Non-pigmented ciliary epithelial cell (primary cell): ENCODE results near the gene NKX6-2.
"Not testable (repeated sequence)": the region's sequence is repeated elsewhere in the genome, so short reads cannot be mapped to it uniquely, and the experiment has no call there.

Experiments used
- DNase-seq: peaks from one replicate; pipeline ENCODE4 v3.0.0-alpha.2; 2010; ENCODE audit warnings: low read depth

NKX6-2 gene

GRCh38 chr10:132797986-132798385 is 12.0 kb upstream of the NKX6-2 start:
- not testable (repeated sequence) for DNase-seq

GRCh38 chr10:132796846-132797245 is 10.9 kb upstream of the NKX6-2 start:
- DNase-seq = no peak

- no peak for DNase-seq
These were observed 8.2 kb upstream of the NKX6-2 start for GRCh38 chr10:132793871-132794849.

- DNase-seq = no peak
These were observed 7.3 kb upstream of the NKX6-2 start for GRCh38 chr10:132793213-132793612.

- DNase-seq = no peak
These were observed 6.8 kb upstream of the NKX6-2 start for GRCh38 chr10:132792796-132793195.

GRCh38 chr10:132792099-132792498 is 6.2 kb upstream of the NKX6-2 start:
- not testable (repeated sequence) for DNase-seq

- DNase-seq = no peak
These were observed 5.2 kb upstream of the NKX6-2 start for GRCh38 chr10:132790934-132791829.

- DNase-seq = no peak
These were observed 4.5 kb upstream of the NKX6-2 start for GRCh38 chr10:132790470-132790869.

- DNase-seq = no peak
These were observed 3.8 kb upstream of the NKX6-2 start for GRCh38 chr10:132789659-132790148.

- DNase-seq = no peak
These were observed 2.9 kb upstream of the NKX6-2 start for GRCh38 chr10:132788831-132789219.

GRCh38 chr10:132788180-132788830 is 2.4 kb upstream of the NKX6-2 start:
- DNase-seq = no peak

- no peak for DNase-seq
These were observed 1.7 kb upstream of the NKX6-2 start for GRCh38 chr10:132787495-132788179.

- no peak for DNase-seq
These were observed 1.0 kb upstream of the NKX6-2 start for GRCh38 chr10:132786884-132787494.

GRCh38 chr10:132786476-132786883 is 533 bp upstream of the NKX6-2 start:
- DNase-seq = no peak

- DNase-seq = no peak
These were observed 853 bp downstream of the NKX6-2 start for GRCh38 chr10:132784866-132785722.

GRCh38 chr10:132783940-132784865 is 1.7 kb downstream of the NKX6-2 start:
- DNase-seq = no peak

GRCh38 chr10:132783165-132783939 is 2.6 kb downstream of the NKX6-2 start:
- DNase-seq = no peak

GRCh38 chr10:132781556-132781955 is 4.4 kb downstream of the NKX6-2 start:
- DNase-seq = no peak
